Measurements from ENCODE around the gene PTGDS.

GRCh38 chr9:136997830-136998234, 20.5 kb downstream of the PTGDS start:
- TF ChIP-seq CTCF (IDR thresholded peaks at IDR 0.05) (no peak), EZH2 (IDR thresholded peaks at IDR 0.05; ENCODE audit: borderline replicate concordance, insufficient read depth, low read depth, low read length, poor library complexity, severe bottlenecking) (no peak)

Measured in B cell (primary cell).